Lower leg skin (tissue), 4 donors: ENCODE data around the gene STX10. TPM values are rescaled to one million over a fixed set of nuclear protein-coding genes. Genes with fewer than 3 reads are reported as not detected.

Experiments used
- DNase-seq, 2 donors: peaks; one replicate each; pipeline ENCODE4 v3.0.0-alpha.2; 2019; ENCODE audit warnings: low spot score in 2 of 2
- H3K4me3 ChIP-seq: fragments of 200-600 bp; sonication (generic); 2 replicates; pipeline ENCODE4 v1.5.1; 2017; ENCODE audit warnings: mild to moderate bottlenecking, low read depth; ENCODE audit not compliant: poor library complexity, severe bottlenecking
- CTCF ChIP-seq, 3 donors: fragments of 450-650 bp; IDR thresholded peaks; one replicate each; pipeline ENCODE4 v1.5.1; 2016; ENCODE audit warnings: antibody characterized with exemption in 3 of 3, mild to moderate bottlenecking in 3 of 3, moderate library complexity in 2 of 3
- POLR2A ChIP-seq, 2 donors: fragments of 450-650 bp; IDR thresholded peaks; one replicate each; pipeline ENCODE4 v1.6.1; 2016 to 2017; ENCODE audit warnings: antibody characterized with exemption in 2 of 2, mild to moderate bottlenecking in 1 of 2, moderate library complexity in 1 of 2
- WGBS, 2 donors: methylation state at CpG; one replicate each; pipeline ENCODE4 v1.1.5; 2018; 5-methylcytosine and 5-hydroxymethylcytosine counted together
- intact Hi-C: fragments of 100-400 bp; cut with DNase I; formaldehyde crosslinking; loops from one replicate; pipeline ENCODE4 v1.15.0; 2023; ENCODE audit warnings: low total_unique reads
- total RNA-seq, 4 donors: library from RNA; depleted of rRNA; stranded (reverse); fragments of >200 nt; gene quantifications; one replicate each; pipeline ENCODE4 v1.1.0, GENCODE V29; 2016

Gene STX10
- total RNA-seq, 4 donors from 2014 or later: 67.8 to 110 (median 78.0) TPM

DNA sequence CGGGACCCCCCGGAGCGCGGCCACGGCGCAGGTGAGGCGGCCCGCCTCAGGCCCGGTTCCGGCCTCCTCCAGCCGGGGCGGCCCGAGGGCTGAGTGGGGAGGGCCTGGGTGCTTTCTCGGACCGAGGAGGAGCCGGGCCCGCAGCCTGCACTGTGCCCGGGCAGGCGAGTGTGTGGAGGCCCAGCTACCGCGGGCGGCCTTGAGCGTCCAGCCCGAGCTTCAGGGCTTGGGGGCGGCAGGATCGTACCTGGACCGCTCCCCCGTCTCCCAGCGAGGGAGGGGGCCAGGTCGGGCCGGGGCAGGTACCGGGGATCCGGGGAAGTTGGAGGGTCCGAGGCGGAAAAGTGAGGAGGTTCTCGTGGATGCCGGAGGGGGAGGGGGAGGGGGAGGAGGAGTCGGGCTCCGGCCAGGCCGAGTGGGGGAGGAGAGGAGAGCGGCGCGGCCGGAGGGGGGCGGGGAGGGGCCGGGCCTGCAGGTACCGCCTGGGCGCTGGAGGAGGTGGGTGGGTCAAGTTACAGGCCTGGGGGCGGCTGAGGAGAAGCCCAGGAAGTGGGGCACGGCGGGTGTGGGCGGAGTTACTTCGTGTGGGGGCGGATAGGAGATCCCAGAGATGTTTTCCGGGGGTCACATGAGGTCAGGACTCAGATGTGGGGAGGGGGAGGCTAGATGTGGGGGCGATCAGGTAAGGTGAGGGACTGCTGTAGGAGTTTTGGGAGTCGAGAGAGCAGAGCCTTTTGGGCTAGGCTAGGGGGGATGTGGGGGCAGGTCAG lies 31.6 kb downstream of the STX10 start:
- intact Hi-C loops: loop anchor here (10.0 kb wide), 1 partner anchor 146 kb away; no protein-coding TSS in a partner anchor
- TF ChIP-seq CTCF (IDR thresholded peaks at IDR 0.05) (no peak), POLR2A (IDR thresholded peaks at IDR 0.05) (no peak)
- 2% methylated on average over 28 to 46 of the region's 57 CpGs for WGBS, 2 donors
- DNase-seq: no peak
- H3K4me3 ChIP-seq: peak overlapping the region; percentile 96

GRCh38 chr19:13117772-13118423 lies 32.3 kb downstream of the STX10 start, which contains the start of gene NACC1:
Gene NACC1, plus strand, starts transcription at chr19:13118264. Its CDS starts 16,944 bp downstream, at chr19:13135208.
- 4 to 5% methylated on average over 27 to 37 of the region's 65 CpGs for WGBS, 2 donors
- peak within 1 kb of the TSS; percentile 96 for H3K4me3 ChIP-seq
- intact Hi-C loops: loop anchor here (10.0 kb wide), 1 partner anchor 147 kb away; no protein-coding TSS in a partner anchor
- peak; percentile 82 to 96 for DNase-seq
- TF ChIP-seq POLR2A (IDR thresholded peaks at IDR 0.05) (no peak), CTCF (IDR thresholded peaks at IDR 0.05) (no peak)

DNA sequence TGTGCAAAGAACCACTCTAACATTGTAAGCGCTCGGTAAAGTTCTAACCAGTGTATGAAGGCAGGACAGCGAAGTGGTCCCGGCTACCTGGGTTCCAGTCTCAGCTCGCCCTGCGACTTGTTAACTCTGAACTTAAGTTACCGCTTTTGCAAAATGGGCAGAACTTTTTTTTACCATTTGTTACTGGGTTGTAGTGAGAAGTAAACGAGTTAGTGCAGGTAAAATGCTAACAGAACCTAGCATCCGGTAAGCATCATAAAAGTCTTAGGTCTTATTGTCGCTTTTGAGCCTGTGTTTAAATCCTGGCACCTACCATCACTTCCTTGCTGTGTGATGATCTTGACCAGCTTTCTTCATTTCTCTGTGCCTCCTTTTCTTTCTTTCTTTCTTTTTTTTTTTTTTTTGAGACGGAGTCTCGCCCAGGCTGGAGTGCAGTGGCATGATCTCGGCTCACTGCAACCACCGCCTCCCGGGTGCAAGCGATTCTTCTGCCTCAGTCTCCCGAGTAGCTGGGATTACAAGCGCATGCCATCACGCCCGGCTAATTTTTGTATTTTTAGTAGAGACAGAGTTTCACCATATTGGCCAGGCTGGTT lies 32.9 kb downstream of the STX10 start:
- peak overlapping the region; percentile 13 for H3K4me3 ChIP-seq
- TF ChIP-seq CTCF (IDR thresholded peaks at IDR 0.05) (no peak), POLR2A (IDR thresholded peaks at IDR 0.05) (no peak)
- 7 to 14% methylated on average over 20 of the region's 20 CpGs for WGBS, 2 donors
- intact Hi-C loops: loop anchor here (10.0 kb wide), 1 partner anchor 148 kb away; no protein-coding TSS in a partner anchor
- no peak for DNase-seq

DNA sequence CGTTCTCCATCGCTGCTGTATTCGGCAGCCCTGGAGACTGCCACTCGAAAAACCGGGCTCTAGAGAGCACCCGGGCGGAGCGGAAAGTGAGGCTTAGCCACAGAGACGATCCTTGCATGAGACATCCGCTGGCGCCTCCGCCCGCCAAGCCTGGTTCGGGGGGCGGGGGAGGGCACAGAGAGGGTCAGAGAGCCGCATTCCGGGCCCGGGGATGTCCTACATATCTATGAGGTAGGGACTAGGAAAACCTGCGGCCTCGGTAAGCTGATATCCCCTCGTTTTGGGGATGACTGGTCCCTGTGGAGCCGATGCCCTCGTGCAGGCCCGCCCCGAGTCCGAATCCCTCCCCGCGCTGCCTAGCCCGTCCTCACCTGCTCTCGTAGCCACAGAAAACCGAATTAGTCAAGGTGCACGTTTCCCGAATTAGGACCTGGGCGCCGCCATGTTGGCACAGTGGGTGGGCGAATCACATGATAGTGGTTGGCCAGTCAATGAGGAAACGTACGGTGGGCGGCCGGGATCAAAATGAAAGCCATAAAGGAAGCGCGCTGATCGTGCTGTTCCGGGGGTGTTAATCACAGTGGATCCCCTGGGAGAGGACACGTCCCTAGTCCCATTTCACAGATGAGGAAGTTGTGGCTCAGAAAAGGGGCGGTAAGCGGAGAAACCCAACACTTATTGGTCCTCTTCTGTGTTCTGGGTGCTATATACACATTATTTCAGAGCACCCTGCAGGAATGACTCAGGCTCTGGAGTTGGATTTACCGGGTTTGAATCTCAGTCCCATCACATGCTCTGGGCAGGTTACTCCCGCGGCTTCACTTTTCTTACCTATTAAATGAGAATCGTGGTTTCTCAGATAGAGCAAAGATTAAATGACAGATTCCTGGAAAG lies 33.6 kb downstream of the STX10 start, which contains the start of gene TRMT1:
Gene TRMT1, minus strand, starts transcription at position 459 of the 894 bp plus-strand sequence. Its CDS starts 341 bp downstream, at position 118.
- TF ChIP-seq CTCF (IDR thresholded peaks at IDR 0.05) (no peak), POLR2A (IDR thresholded peaks at IDR 0.05) (no peak)
- H3K4me3 ChIP-seq: peak within 1 kb of the TSS; percentile 92
- WGBS, 2 donors: 0% methylated on average over 48 to 49 of the region's 51 CpGs
- DNase-seq: peak; percentile 94 to 98
- intact Hi-C loops: loop anchor here (10.0 kb wide), 1 partner anchor 148 kb away; no protein-coding TSS in a partner anchor

DNA sequence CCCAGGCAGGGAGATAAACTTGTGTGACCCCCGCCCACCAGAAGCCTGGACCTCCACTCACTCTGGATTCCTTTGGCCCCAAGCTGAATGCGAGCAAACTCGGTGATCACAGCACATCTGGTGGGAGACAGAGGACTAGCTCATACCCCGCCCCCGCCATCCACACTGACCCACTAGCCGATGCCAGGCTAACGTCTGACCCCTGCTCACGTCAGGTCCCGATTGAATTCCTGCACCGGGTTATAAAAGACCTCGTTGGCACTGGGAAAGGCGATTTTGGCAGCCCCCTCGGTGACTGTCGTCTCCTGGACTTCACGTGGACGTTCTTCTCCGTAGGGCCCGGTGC lies 34.3 kb downstream of the STX10 start:
- intact Hi-C loops: loop anchor here (10.0 kb wide), 1 partner anchor 149 kb away; no protein-coding TSS in a partner anchor
- TF ChIP-seq POLR2A (IDR thresholded peaks at IDR 0.05): no peak
- H3K4me3 ChIP-seq: peak overlapping the region; percentile 92
- 2 to 3% methylated on average over 10 to 17 of the region's 18 CpGs for WGBS, 2 donors
- DNase-seq: no peak
